T-cell (primary cell): ENCODE data around the gene LTBP2. TPM values are rescaled to one million over a fixed set of nuclear protein-coding genes. Genes with fewer than 3 reads are reported as not detected.

Source experiments
- ATAC-seq, 4 experiments: fragments of 200-7000 bp in 3 of 4; fragments of 150-1000 bp in 1 of 4; cut with Tn5 transposase; replicated peaks in 1 of 4; 1 replicate in 3 of 4; 2 replicates in 1 of 4; pipeline ENCODE4 v1.10.0; 2021; ENCODE audit warnings: moderate library complexity in 3 of 4, mild to moderate bottlenecking in 2 of 4, moderate number of reproducible peaks in 1 of 4
- CTCF ChIA-PET, 2 donors: fragments of 300-600 bp; sonication (Branson Sonifier 250); formaldehyde crosslinking; loops; one replicate each; lab custom pipeline; 2022; ENCODE audit warnings: antibody characterized with exemption in 2 of 2; lab: Charles Lee
- POLR2A ChIA-PET, 2 donors: fragments of 300-600 bp; sonication (Branson Sonifier 250); formaldehyde crosslinking; loops; one replicate each; lab custom pipeline; 2022; ENCODE audit warnings: antibody characterized with exemption in 2 of 2; lab: Charles Lee
- DNase-seq, 35 experiments: peaks; one replicate each; pipeline versions ENCODE4 v3.0.0 to v3.0.0-alpha.2; 2013 to 2023
- H3K27ac ChIP-seq: one replicate; pipeline ENCODE4 v1.5.1; 2013; ENCODE audit warnings: low read length
- H3K27me3 ChIP-seq, 2 experiments: replicated peaks in 1 of 2; 1 replicate in 1 of 2; 2 replicates in 1 of 2; pipeline versions ENCODE4 v1.6.1 to v1.7.0; 2013; ENCODE audit warnings: low read length in 1 of 2, mixed read lengths in 1 of 2; ENCODE audit not compliant: control insufficient read depth in 2 of 2, insufficient read depth in 2 of 2; ENCODE audit errors: extremely low read depth in 1 of 2
- H3K36me3 ChIP-seq, 2 donors: 1 replicate in 1 of 2; 2 replicates in 1 of 2; pipeline versions ENCODE4 v1.6.1 to v1.7.0; 2013; ENCODE audit warnings: low read length in 1 of 2; ENCODE audit not compliant: control insufficient read depth in 2 of 2, insufficient read depth in 1 of 2; ENCODE audit errors: extremely low read depth in 1 of 2
- H3K4me1 ChIP-seq, 2 experiments: 1 replicate in 1 of 2; 2 replicates in 1 of 2; pipeline versions ENCODE4 v1.6.1 to v1.7.0; 2013; ENCODE audit warnings: low read length in 2 of 2, mixed read lengths in 1 of 2; ENCODE audit not compliant: insufficient read depth in 2 of 2, control insufficient read depth in 1 of 2; ENCODE audit errors: extremely low read depth in 1 of 2
- H3K4me3 ChIP-seq, 2 donors: 1 replicate in 1 of 2; 2 replicates in 1 of 2; pipeline versions ENCODE4 v1.5.1 to v1.7.0; 2013; ENCODE audit warnings: mild to moderate bottlenecking in 2 of 2, low read length in 1 of 2, moderate library complexity in 1 of 2; ENCODE audit not compliant: control insufficient read depth in 1 of 2; ENCODE audit errors: extremely low read depth in 1 of 2
- H3K9me3 ChIP-seq: 2 replicates; pipeline ENCODE4 v1.7.0; 2013
- H3K27ac Mint-ChIP-seq, 2 donors: one replicate each; pipeline ENCODE4 v1.8.0; 2020 to 2021; ENCODE audit warnings: mild to moderate bottlenecking in 2 of 2, mixed read lengths in 2 of 2
- H3K27me3 Mint-ChIP-seq, 2 donors: one replicate each; pipeline ENCODE4 v1.8.0; 2021 to 2022; ENCODE audit warnings: mixed read lengths in 2 of 2
- H3K36me3 Mint-ChIP-seq: one replicate; pipeline ENCODE4 v1.8.0; 2021; ENCODE audit warnings: mixed read lengths
- H3K4me1 Mint-ChIP-seq, 3 donors: one replicate each; pipeline ENCODE4 v1.8.0; 2020 to 2022; ENCODE audit warnings: mixed read lengths in 3 of 3, mild to moderate bottlenecking in 1 of 3
- H3K4me3 Mint-ChIP-seq, 3 donors: one replicate each; pipeline ENCODE4 v1.8.0; 2020 to 2022; ENCODE audit warnings: mild to moderate bottlenecking in 3 of 3, mixed read lengths in 3 of 3, moderate library complexity in 3 of 3
- H3K9me3 Mint-ChIP-seq, 3 donors: one replicate each; pipeline ENCODE4 v1.8.0; 2020 to 2022; ENCODE audit warnings: mixed read lengths in 3 of 3
- WGBS: methylation state at CpG from one replicate; pipeline ENCODE4 v1.1.5; 2013; ENCODE audit warnings: missing lambda C conversion rate; ENCODE audit not compliant: insufficient coverage; 5-methylcytosine and 5-hydroxymethylcytosine counted together
- total RNA-seq, 35 experiments: library from RNA in 6 of 35; stranded (reverse) in 6 of 35; fragments of 120-200 nt in 1 of 35; gene quantifications; one replicate each; pipeline versions ENCODE4 v1.2.1 to v1.2.4 and lab custom pipeline; 2013 to 2026

LTBP2 gene
- total RNA-seq, 5 donors from 2014 or later (not counting 1 experiment from before 2014, with no cell fraction given), result 0.39 to 1.7 (median 1.1) TPM

GRCh38 chr14:74486164-74486563 lies 125.9 kb downstream of the LTBP2 start:
- H3K9me3 Mint-ChIP-seq, result no peaks in the 10 kb centered on the region
- ATAC-seq, result no peak
- no peaks in the 10 kb centered on the region for H3K4me1 ChIP-seq
- H3K27ac Mint-ChIP-seq, result no peak overlapping the region
- H3K27me3 ChIP-seq, result no peaks in the 10 kb centered on the region
- H3K36me3 Mint-ChIP-seq, result peaks cover 31% of the 10 kb centered on the region
- no peaks in the 10 kb centered on the region for H3K9me3 ChIP-seq
- ChIA-PET CTCF (interaction anchor here in 1 of 2 donors (0.5 kb wide), 1 partner anchor 11 kb away, joined by 8 read pairs; no protein-coding TSS in a partner anchor), POLR2A (no interaction called here)
- DNase-seq, result no peak
- H3K4me3 ChIP-seq, result no peak overlapping the region
- peaks cover 0 to 18% of the 10 kb centered on the region in 2 donors for H3K36me3 ChIP-seq
- no peak overlapping the region for H3K27ac ChIP-seq
- no peak overlapping the region for H3K4me3 Mint-ChIP-seq
- no peaks in the 10 kb centered on the region for H3K27me3 Mint-ChIP-seq
- peaks cover 7 to 16% (median 12%) of the 10 kb centered on the region in 3 donors for H3K4me1 Mint-ChIP-seq
- WGBS, result no CpG with 5 or more reads among the region's 3 CpGs

DNA sequence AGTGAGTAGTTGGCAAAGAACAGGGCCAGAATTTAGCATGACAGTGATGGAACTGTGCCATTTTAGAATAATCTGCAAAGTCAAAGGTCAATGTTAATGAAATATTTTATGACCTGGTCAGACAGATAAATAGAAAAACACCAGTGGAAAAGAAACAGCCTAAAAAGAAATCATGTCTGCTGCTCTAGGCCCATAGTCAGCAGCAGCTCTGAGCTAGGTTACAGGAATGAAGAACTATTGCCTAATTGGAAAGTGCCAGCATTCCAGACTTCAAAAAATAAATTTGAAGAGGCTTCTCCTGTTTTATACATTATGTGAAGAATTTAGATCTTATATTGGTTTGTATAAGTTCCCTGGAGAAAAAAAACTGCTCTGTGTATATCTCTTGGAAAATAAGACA lies 128.7 kb downstream of the LTBP2 start:
- H3K9me3 Mint-ChIP-seq, result no peaks in the 10 kb centered on the region
- H3K9me3 ChIP-seq, result no peaks in the 10 kb centered on the region
- no peaks in the 10 kb centered on the region for H3K27me3 Mint-ChIP-seq
- H3K4me1 ChIP-seq, result no peaks in the 10 kb centered on the region
- CTCF ChIA-PET, result no interaction called here
- H3K36me3 ChIP-seq, result peaks cover 0 to 29% of the 10 kb centered on the region in 2 donors
- no peak overlapping the region for H3K4me3 ChIP-seq
- no peak overlapping the region for H3K27ac Mint-ChIP-seq
- no peak for ATAC-seq
- POLR2A ChIA-PET, result no interaction called here
- H3K4me1 Mint-ChIP-seq, result no peaks in the 10 kb centered on the region
- DNase-seq, result no peak
- no peak overlapping the region for H3K4me3 Mint-ChIP-seq
- no peaks in the 10 kb centered on the region for H3K27me3 ChIP-seq
- peaks cover 56% of the 10 kb centered on the region for H3K36me3 Mint-ChIP-seq
- no peak overlapping the region for H3K27ac ChIP-seq

- Histone ChIP-seq H3K4me1 (no peaks in the 10 kb centered on the region), H3K27me3 (no peaks in the 10 kb centered on the region), H3K27ac (no peak overlapping the region), H3K36me3 (peaks cover 0 to 29% of the 10 kb centered on the region in 2 donors), H3K4me3 (no peak overlapping the region), H3K9me3 (no peaks in the 10 kb centered on the region)
- H3K36me3 Mint-ChIP-seq, result peaks cover 63% of the 10 kb centered on the region
- H3K4me3 Mint-ChIP-seq, result no peak overlapping the region
- WGBS, result no CpG with 5 or more reads among the region's 3 CpGs
- H3K4me1 Mint-ChIP-seq, result no peaks in the 10 kb centered on the region
- H3K27me3 Mint-ChIP-seq, result no peaks in the 10 kb centered on the region
- H3K27ac Mint-ChIP-seq, result no peak overlapping the region
- DNase-seq (no peak), ATAC-seq (no peak)
- POLR2A ChIA-PET, result no interaction called here
- CTCF ChIA-PET, result no interaction called here
- H3K9me3 Mint-ChIP-seq, result no peaks in the 10 kb centered on the region
Observed at GRCh38 chr14:74482571-74482970, 129.5 kb downstream of the LTBP2 start.

- POLR2A ChIA-PET, result no interaction called here
Observed at GRCh38 chr14:74480046-74480445, 132.0 kb downstream of the LTBP2 start.

DNA sequence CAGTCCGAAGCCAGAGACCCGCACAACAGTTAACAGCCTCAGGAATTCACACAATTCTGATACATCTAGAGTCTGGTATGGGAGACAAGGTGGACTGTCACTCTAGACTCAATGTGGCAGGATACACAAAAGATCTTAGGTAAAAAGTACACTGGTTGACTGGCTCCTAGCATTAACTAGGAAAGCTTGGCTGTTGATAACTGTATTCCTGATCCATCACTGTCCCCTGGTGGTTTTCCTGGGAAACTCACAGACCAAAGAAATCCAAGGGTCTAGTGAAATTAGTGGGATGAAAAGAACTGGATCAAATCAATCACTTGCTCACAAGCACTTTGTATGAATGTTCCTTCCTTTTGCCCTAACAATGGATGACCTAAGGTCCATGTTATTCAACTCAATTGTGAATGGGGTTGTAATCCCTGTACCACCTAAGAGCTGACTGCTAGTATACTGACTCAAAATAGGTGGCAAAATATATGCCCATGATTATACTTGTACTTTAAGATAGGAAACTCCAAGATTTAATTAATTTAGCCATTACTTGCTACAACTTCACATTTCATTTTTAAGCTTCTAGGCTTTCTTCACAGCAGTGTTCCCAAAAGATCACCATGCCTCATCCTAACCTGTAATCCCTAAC lies 132.9 kb downstream of the LTBP2 start:
- H3K27ac ChIP-seq, result no peak overlapping the region
- no peak overlapping the region for H3K4me3 ChIP-seq
- ChIA-PET POLR2A (no interaction called here), CTCF (no interaction called here)
- WGBS, result no CpG with 5 or more reads among the region's 2 CpGs
- H3K9me3 Mint-ChIP-seq, result no peaks in the 10 kb centered on the region
- H3K4me3 Mint-ChIP-seq, result no peak overlapping the region
- DNase-seq, result peak in 1 of 35 experiments; percentile 20
- H3K27me3 ChIP-seq, result no peaks in the 10 kb centered on the region
- peaks cover 0 to 25% of the 10 kb centered on the region in 2 donors for H3K36me3 ChIP-seq
- H3K4me1 Mint-ChIP-seq, result no peaks in the 10 kb centered on the region
- no peaks in the 10 kb centered on the region for H3K27me3 Mint-ChIP-seq
- H3K9me3 ChIP-seq, result no peaks in the 10 kb centered on the region
- H3K27ac Mint-ChIP-seq, result no peak overlapping the region
- no peaks in the 10 kb centered on the region for H3K4me1 ChIP-seq
- H3K36me3 Mint-ChIP-seq, result peaks cover 66% of the 10 kb centered on the region
- ATAC-seq, result no peak

More at GRCh38 chr14:74480046-74480445, 132.0 kb downstream of the LTBP2 start:
- Histone ChIP-seq H3K27me3 (no peaks in the 10 kb centered on the region), H3K27ac (no peak overlapping the region), H3K36me3 (peaks cover 0 to 29% of the 10 kb centered on the region in 2 donors), H3K4me3 (no peak overlapping the region), H3K9me3 (no peaks in the 10 kb centered on the region), H3K4me1 (no peaks in the 10 kb centered on the region)
- no peak overlapping the region for H3K4me3 Mint-ChIP-seq
- H3K27ac Mint-ChIP-seq, result no peak overlapping the region
- H3K36me3 Mint-ChIP-seq, result peaks cover 70% of the 10 kb centered on the region
- ATAC-seq (no peak), DNase-seq (no peak)
- H3K9me3 Mint-ChIP-seq, result no peaks in the 10 kb centered on the region
- CTCF ChIA-PET, result no interaction called here
- 83% methylated on average over 3 of the region's 4 CpGs for WGBS
- H3K4me1 Mint-ChIP-seq, result no peaks in the 10 kb centered on the region
- H3K27me3 Mint-ChIP-seq, result no peaks in the 10 kb centered on the region

GRCh38 chr14:74476607-74477006 lies 135.4 kb downstream of the LTBP2 start:
- peaks cover 0 to 14% of the 10 kb centered on the region in 2 donors for H3K36me3 ChIP-seq
- Mint-ChIP-seq H3K36me3 (peaks cover 66% of the 10 kb centered on the region), H3K4me1 (no peaks in the 10 kb centered on the region)

More at GRCh38 chr14:74476607-74477006, 135.4 kb downstream of the LTBP2 start:
- 95% methylated on average over 3 of the region's 3 CpGs for WGBS
- Histone ChIP-seq H3K27ac (no peak overlapping the region), H3K9me3 (no peaks in the 10 kb centered on the region), H3K27me3 (no peaks in the 10 kb centered on the region), H3K4me3 (no peak overlapping the region), H3K4me1 (no peaks in the 10 kb centered on the region)
- ChIA-PET CTCF (no interaction called here), POLR2A (no interaction called here)
- Mint-ChIP-seq H3K27ac (no peak overlapping the region), H3K9me3 (no peaks in the 10 kb centered on the region), H3K27me3 (no peaks in the 10 kb centered on the region), H3K4me3 (no peak overlapping the region)
- ATAC-seq (no peak), DNase-seq (no peak)
